Fibroblast of lung (primary cell): ENCODE results near the gene DOCK8. TPM values are rescaled to one million over a fixed set of nuclear protein-coding genes. Genes with fewer than 3 reads are reported as not detected.

Experiments
- DNase-seq, 2 donors: peaks; one replicate each; pipeline versions ENCODE4 v3.0.0 to v3.0.0-alpha.2; 2010; ENCODE audit warnings: low read depth in 2 of 2
- H2AFZ ChIP-seq: 2 replicates; pipeline ENCODE4 v1.5.1; 2012; ENCODE audit warnings: low read length, control low read depth, inconsistent platforms
- H3K27ac ChIP-seq: 2 replicates; pipeline ENCODE4 v1.5.1; 2011; ENCODE audit warnings: low read length, control low read depth; ENCODE audit not compliant: insufficient read depth
- H3K27me3 ChIP-seq: 2 replicates; pipeline ENCODE4 v1.5.1; 2011; ENCODE audit warnings: mild to moderate bottlenecking, low read length; ENCODE audit not compliant: control insufficient read depth, insufficient read depth
- H3K36me3 ChIP-seq: 2 replicates; pipeline ENCODE4 v1.5.1; 2011; ENCODE audit warnings: low read length; ENCODE audit not compliant: control insufficient read depth, insufficient read depth
- H3K4me1 ChIP-seq: 2 replicates; pipeline ENCODE4 v1.5.1; 2011; ENCODE audit warnings: low read length; ENCODE audit not compliant: control insufficient read depth, insufficient read depth; ENCODE audit errors: extremely low read depth
- H3K4me2 ChIP-seq: 2 replicates; pipeline ENCODE4 v1.5.1; 2011; ENCODE audit warnings: low read length, control low read depth; ENCODE audit not compliant: insufficient read depth; ENCODE audit errors: extremely low read depth
- H3K4me3 ChIP-seq, 4 experiments: fragments of 200-600 bp in 1 of 4; sonication (generic) in 1 of 4; replicated peaks in 1 of 4; 2 replicates each; pipeline ENCODE4 v1.5.1; 2011 to 2016; ENCODE audit warnings: low read length in 4 of 4, low read depth in 3 of 4, mild to moderate bottlenecking in 3 of 4, control low read depth in 2 of 4, inconsistent platforms in 1 of 4, mixed read lengths in 1 of 4; ENCODE audit not compliant: insufficient read depth in 1 of 4; ENCODE audit errors: control extremely low read depth in 1 of 4
- H3K79me2 ChIP-seq: 2 replicates; pipeline ENCODE4 v1.5.1; 2012; ENCODE audit warnings: mild to moderate bottlenecking, low read length, inconsistent platforms; ENCODE audit not compliant: control insufficient read depth, insufficient read depth
- H3K9ac ChIP-seq: 2 replicates; pipeline ENCODE4 v1.5.1; 2011; ENCODE audit warnings: mild to moderate bottlenecking, low read length, control low read depth; ENCODE audit not compliant: insufficient read depth
- H3K9me3 ChIP-seq: 2 replicates; pipeline ENCODE4 v1.5.1; 2012; ENCODE audit warnings: low read depth, low read length; ENCODE audit not compliant: control insufficient read depth, insufficient read depth
- H4K20me1 ChIP-seq: 2 replicates; pipeline ENCODE4 v1.5.1; 2011; ENCODE audit warnings: low read length; ENCODE audit not compliant: control insufficient read depth, insufficient read depth; ENCODE audit errors: extremely low read depth
- EZH2 ChIP-seq: IDR thresholded peaks from 2 replicates; pipeline ENCODE4 v1.5.1; 2012; ENCODE audit warnings: low read length, control low read depth, mild to moderate bottlenecking; ENCODE audit errors: missing control alignments
- polyA plus RNA-seq, 2 donors: library from polyadenylated mRNA; depleted of rRNA in 1 of 2; stranded (reverse) in 1 of 2; unstranded in 1 of 2; fragments of >200 nt; gene quantifications; 2 replicates each; pipeline ENCODE4 v1.2.1, GENCODE V29; 2011 to 2012; ENCODE audit warnings: missing spikeins in 1 of 2
- total RNA-seq: library from RNA; depleted of rRNA; stranded (reverse); fragments of >200 nt; gene quantifications from 2 replicates; pipeline ENCODE4 v1.2.1, GENCODE V29; 2014
- TF ChIP-seq, protein P1 (sequence below), 2 donors: IDR thresholded peaks in 1 of 2; conservative IDR thresholded peaks in 1 of 2; 1 replicate in 1 of 2; 2 replicates in 1 of 2; pipeline ENCODE4 v1.5.1; 2011 to 2012; ENCODE audit warnings: low read length in 2 of 2, control low read depth in 1 of 2, inconsistent platforms in 1 of 2, low read depth in 1 of 2, mild to moderate bottlenecking in 1 of 2

DOCK8 gene
- total and polyA plus RNA-seq, 2 donors (not counting 1 experiment from before 2014, with no cell fraction given): under 0.01 TPM; not detected in 1

DNA sequence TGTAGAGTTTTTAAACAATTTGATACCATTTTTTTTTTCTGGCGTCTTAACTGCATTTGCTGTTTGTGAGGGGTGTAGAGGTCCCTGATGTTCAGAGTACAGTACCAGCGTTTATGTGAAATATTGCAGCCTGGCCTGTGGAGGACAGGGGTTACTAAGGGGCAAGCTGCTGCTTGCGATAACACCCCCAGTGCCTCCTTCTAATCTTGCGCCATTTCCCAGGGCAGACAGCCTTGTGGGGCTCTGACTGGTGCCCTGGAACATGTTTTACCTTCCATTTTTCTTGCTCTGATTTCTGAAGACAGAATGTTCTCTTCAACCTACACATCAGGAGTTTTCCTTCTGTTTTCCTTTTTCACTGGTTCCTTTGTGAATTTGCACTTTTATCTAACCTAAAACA is 142.9 kb downstream of the DOCK8 start:
- H4K20me1 ChIP-seq: no peaks in the 10 kb centered on the region
- H3K9me3 ChIP-seq: no peaks in the 10 kb centered on the region
- H3K4me2 ChIP-seq: no peak overlapping the region
- H3K79me2 ChIP-seq: no peaks in the 10 kb centered on the region
- TF ChIP-seq EZH2: no peak
- TF ChIP-seq, protein P1, sequence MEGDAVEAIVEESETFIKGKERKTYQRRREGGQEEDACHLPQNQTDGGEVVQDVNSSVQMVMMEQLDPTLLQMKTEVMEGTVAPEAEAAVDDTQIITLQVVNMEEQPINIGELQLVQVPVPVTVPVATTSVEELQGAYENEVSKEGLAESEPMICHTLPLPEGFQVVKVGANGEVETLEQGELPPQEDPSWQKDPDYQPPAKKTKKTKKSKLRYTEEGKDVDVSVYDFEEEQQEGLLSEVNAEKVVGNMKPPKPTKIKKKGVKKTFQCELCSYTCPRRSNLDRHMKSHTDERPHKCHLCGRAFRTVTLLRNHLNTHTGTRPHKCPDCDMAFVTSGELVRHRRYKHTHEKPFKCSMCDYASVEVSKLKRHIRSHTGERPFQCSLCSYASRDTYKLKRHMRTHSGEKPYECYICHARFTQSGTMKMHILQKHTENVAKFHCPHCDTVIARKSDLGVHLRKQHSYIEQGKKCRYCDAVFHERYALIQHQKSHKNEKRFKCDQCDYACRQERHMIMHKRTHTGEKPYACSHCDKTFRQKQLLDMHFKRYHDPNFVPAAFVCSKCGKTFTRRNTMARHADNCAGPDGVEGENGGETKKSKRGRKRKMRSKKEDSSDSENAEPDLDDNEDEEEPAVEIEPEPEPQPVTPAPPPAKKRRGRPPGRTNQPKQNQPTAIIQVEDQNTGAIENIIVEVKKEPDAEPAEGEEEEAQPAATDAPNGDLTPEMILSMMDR (conservative IDR thresholded peaks at IDR 0.05 in 1 of 2, IDR thresholded peaks at IDR 0.05 in 1 of 2; ENCODE audit: low read depth in 1 of 2, low read length in 2 of 2): no peak
- H2AFZ ChIP-seq: no peak overlapping the region
- H3K4me1 ChIP-seq: no peaks in the 10 kb centered on the region
- no peak overlapping the region for H3K9ac ChIP-seq
- no peaks in the 10 kb centered on the region for H3K27me3 ChIP-seq
- H3K4me3 ChIP-seq: no peak overlapping the region
- DNase-seq: no peak
- H3K36me3 ChIP-seq: no peaks in the 10 kb centered on the region
- no peak overlapping the region for H3K27ac ChIP-seq

DNA sequence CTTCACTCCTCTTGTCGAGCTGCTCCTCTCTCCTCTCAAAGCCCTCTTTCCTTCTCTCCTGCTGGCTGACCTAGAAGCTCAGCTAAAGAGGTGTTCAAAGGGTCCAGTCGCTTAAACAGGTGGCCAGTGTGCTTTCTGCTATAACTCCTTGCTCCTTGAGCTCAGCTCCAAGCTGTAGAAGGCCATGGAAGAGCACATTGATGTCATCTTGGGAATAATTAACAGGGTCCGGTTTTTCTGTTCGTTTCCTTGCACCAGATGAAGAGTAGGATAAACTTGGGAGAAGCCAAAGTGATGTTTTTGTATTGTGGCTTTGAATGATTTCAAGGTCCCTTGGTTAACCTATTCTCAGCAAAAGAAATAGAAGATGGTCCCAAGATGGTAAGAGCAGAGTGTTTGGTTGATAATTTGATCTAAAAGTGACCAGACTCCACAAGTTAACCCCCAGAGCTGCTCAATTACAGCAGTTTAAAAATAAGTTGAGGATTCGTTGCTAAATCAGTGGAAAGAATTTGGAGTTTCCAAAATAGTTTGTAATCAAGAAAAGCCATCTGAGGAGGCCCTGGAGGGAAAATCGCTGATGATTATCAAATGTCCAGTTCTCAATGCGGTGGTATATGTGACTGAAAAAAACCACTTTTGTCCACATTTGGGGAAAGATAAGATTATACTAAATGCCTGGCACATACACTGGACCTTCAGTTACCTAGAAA is 148.1 kb downstream of the DOCK8 start:
- H3K4me2 ChIP-seq: no peak overlapping the region
- H3K4me1 ChIP-seq: no peaks in the 10 kb centered on the region
- no peak for DNase-seq
- no peaks in the 10 kb centered on the region for H3K79me2 ChIP-seq
- H3K9ac ChIP-seq: no peak overlapping the region
- no peak overlapping the region for H3K4me3 ChIP-seq
- peaks cover 2% of the 10 kb centered on the region for H4K20me1 ChIP-seq
- no peaks in the 10 kb centered on the region for H3K36me3 ChIP-seq
- H3K27ac ChIP-seq: no peak overlapping the region
- H2AFZ ChIP-seq: no peak overlapping the region
- H3K27me3 ChIP-seq: no peaks in the 10 kb centered on the region
- H3K9me3 ChIP-seq: no peaks in the 10 kb centered on the region
- no peak for TF ChIP-seq EZH2
- TF ChIP-seq, protein P1 (conservative IDR thresholded peaks at IDR 0.05 in 1 of 2, IDR thresholded peaks at IDR 0.05 in 1 of 2; ENCODE audit: low read depth in 1 of 2, low read length in 2 of 2): no peak

DNA sequence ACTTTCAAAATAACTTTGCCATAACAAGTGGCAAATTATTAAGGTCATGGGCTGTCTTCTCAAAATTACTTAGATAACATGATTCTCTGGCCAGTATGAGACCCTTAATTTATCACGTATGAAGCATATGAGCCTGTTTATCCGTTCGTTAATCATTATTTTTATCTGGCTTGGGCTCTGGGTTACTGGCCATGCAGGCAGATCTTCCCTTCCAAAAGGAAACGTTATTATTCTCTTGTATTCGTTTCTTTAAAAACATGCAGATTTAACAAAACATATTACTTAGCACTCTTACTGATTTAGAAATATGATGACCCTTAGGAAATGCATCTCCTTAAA is 148.6 kb downstream of the DOCK8 start:
- Histone ChIP-seq H4K20me1 (peaks cover 2% of the 10 kb centered on the region), H2AFZ (no peak overlapping the region), H3K27me3 (no peaks in the 10 kb centered on the region), H3K9ac (no peak overlapping the region), H3K4me2 (no peak overlapping the region), H3K4me3 (no peak overlapping the region), H3K4me1 (no peaks in the 10 kb centered on the region), H3K36me3 (no peaks in the 10 kb centered on the region), H3K79me2 (no peaks in the 10 kb centered on the region), H3K9me3 (no peaks in the 10 kb centered on the region), H3K27ac (no peak overlapping the region)
- no peak for DNase-seq
- TF ChIP-seq EZH2: no peak
- TF ChIP-seq, protein P1 (conservative IDR thresholded peaks at IDR 0.05 in 1 of 2, IDR thresholded peaks at IDR 0.05 in 1 of 2; ENCODE audit: low read depth in 1 of 2, low read length in 2 of 2): no peak
